NCI-H1092 treated with DMSO at 0.1 percent for 48 hours (cell line): Measurements from ENCODE around the gene PTGR2.
"Not testable (repeated sequence)": the region's sequence is repeated elsewhere in the genome, so short reads cannot be mapped to it uniquely, and the experiment has no call there.

Experiments
- DNase-seq: peaks from one replicate; lab custom pipeline; 2025; lab: John Stamatoyannopoulos, UW

Gene PTGR2

DNA sequence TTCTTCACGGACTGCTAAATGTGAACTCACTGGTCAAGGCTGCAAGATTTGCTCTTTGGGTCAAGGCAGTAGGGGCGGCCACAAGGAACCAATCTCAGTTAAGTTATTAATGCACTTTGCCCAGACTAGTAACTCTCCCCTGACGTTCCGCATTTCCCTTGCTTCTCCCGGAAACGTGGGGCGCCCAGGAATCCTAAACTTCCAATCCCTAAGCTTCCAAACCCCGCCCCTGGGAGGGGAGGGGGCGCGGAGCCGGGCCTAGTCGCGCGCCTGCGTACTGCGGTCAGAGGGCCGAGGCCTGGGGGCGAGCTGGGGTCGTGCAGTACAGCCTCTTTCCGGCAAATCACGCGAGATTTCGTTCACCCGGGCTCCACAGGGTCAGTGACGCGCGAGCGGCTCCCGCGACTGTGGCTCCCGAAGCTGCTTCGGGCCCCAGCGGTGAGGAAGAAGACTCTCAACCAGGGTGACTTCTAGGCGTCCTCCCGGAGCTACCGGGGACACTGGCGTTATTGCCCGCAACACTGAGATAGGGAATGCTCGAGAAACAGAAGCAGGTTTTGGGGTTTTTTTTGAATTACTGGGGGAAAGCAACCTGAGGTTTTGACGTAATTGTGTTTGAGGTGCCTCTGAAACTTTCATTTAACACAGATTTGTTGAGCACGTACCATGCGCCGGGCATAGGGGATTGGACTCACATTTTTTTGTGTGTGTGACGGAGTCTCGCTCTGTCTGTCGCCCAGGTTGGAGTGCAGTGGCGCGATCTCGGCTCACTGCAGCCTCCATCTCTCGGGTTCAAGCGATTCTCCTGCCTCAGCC, at the start of gene PTGR2:
Gene PTGR2, plus strand, starts transcription at position 265 of the 816 bp plus-strand sequence. CDS start 7,032 bp downstream, outside the sequence.
- peak; percentile 95 for DNase-seq

DNA sequence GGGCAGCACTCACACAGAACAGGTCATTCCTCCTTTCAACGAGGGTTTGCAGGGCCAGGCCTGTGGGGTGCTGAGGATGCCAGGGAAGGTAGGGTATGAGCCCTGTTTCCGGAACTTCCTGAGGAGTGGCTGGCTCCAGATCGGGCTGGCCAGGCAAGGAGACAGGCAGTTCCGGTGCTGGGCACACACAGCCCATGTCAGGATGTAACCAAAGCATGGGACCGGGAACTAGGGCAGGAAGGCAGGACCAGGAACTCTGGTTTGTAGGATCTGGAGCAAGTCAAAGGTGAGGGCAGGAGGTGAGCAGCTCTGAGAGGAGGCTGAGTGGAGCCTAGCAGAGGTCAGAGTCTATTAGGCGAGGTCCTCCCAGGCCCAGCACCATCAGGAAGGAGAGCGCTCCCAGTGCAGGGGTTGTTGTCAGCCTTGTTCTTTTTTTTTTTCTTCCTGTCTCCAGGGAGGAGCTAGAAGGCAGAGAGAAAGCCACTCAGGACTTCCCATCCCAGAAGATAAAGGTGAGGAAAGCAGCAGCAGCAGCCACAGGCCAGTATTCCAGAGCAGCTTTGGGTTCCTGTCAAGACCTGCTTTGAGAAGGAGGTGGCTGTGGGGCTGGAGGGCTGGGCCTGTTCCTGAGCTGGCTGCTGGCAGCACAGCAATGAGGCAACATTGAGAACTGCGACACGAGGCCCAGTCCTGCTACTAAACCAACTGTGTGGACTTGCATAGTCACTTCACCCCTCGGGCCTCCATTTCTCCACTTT, 49.0 kb upstream of the PTGR2 start:
- no peak for DNase-seq

DNA sequence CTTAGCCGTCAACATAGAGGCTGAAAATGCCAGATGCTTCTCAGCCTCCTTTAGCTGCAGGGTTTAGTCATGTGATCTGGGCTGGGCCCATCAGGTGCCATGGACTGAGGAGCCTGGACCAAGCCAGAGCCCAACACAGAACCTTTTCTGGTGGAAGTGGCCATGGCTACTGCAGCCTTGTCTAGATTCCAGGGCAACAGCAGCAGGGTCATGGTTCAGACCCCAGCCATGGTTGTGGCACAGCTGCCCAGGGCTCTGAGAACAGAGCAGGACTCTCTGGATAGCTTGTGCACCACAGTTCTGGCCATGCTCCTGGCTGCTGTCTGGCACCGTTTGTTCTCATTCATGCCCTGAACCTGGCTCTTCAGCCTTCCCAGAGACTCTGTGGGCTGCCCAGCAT, 47.0 kb upstream of the PTGR2 start:
- DNase-seq: no peak

DNA sequence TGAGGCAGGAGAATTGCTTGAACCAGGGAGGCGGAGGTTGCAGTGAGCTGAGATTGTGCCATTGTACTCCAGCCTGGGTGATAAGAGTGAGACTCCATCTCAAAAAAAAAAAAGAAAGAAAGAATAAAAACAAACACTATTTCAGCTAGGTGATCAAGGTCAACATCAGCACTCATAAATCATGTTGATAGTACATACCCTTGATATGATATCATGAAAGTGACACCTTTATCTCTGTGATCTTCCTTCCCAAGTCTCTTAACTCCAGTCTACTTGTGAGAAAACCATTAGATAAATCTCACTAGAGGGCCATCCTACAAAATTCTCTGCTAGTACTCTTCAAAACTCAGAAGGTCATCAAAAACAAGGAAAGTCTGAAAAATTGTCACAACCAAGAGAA, 44.2 kb upstream of the PTGR2 start:
- no peak for DNase-seq

DNA sequence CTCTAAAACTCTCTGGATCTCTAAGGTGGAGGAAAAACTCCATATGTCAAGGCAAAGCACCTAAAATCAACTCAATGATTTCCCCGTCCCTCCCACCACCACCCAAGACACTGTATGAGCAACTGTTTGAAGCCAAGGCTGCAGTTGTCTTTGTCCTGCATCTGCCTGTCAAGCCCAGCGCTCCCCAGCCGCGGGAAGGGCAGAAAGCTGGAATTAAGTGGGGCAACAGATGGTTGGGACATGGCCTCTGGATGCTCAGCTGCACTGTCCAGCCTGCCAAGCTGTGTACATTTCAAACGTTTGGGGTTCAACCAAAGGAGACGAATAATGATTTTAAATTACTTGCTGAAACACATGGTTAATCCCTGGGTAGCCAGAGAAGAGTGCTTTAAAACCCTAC, 42.2 kb upstream of the PTGR2 start:
- DNase-seq: no peak

DNA sequence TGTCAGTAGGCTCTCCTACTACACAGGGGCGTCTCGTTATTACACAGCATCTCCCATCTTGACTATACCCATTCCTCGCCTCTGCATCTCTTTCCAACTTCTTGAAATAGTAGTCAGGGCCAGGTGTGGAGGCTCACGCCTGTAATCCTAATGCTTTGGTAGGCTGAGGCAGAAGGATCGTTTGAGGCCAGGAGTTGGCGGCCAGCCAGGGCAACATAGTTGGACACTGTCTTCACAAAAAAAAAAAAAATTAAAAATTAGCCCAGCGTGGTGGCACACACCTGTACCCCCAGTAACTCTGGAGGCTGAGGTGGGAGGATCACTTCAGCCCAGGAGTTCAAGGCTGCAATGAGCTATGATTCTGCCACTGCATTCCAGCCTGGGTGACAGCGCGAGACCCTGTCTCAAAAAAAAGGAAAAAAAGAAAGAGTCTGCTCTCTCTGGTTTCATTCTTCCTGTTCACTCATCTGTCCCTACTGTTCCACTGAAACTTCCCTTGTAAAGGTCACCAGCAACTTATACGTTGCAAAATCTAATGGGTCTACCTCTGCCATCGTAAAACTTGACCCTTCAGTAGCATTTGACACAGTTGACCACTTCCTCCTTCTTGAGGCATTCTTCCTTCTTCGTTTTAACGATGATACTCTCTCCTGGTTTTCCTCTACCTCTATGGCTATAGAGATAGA, 41.0 kb upstream of the PTGR2 start:
- DNase-seq: no peak

DNA sequence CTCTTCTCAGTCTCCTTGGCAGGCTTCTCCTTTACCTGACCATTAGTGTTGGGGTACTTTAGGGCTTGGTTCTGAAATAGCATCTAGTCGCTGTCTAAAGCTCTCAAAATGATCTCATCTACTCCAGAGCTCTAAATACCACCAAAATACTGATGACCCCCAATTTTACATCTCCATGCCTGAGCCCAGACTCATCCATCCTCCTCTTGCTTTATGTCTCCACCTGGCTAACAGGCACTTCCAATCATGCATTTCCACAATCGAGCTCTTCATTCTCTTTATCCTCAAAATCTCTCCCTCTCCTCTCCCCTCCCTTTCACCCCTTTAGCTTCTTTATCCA, 40.5 kb upstream of the PTGR2 start:
- no peak for DNase-seq

DNA sequence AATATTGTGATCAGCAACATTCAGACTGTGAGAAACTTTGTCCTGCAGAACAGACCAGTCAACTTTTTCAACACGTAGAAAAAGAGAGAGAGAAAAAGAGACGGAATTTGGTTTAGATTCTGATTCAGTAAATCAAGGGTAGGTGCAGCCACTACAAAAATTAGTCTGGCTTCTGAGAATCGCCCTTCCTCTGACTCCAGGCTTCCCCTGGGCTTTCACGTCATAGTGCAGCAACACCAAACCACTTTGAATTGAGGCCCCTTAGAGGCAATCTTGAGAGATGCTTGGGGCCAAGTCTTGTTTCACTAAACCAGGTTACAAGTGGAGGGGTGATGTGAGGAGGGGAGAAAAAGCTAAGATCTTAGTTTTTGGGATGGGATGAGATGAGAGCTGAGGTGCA, 37.5 kb upstream of the PTGR2 start:
- DNase-seq: no peak

DNA sequence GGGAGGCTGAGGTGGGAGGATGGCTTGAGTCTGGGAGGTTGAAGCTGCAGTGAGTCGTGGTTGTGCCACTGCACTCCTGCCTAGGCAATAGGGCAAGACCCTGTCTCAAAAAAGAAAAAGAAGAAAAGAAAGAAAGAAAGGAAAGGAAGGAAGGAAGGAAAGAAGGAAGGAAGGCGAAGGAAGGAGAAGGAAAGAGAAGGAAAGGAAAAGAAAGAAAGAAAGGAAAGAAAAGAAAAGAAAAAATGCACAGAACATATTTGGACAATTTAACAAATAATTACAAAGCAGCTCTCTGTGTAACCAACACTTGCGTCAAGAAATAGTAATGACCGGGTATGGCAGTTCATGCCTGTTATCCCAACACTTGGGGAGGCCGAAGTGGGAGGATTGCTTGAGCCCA, 35.8 kb upstream of the PTGR2 start:
- no peak for DNase-seq

DNA sequence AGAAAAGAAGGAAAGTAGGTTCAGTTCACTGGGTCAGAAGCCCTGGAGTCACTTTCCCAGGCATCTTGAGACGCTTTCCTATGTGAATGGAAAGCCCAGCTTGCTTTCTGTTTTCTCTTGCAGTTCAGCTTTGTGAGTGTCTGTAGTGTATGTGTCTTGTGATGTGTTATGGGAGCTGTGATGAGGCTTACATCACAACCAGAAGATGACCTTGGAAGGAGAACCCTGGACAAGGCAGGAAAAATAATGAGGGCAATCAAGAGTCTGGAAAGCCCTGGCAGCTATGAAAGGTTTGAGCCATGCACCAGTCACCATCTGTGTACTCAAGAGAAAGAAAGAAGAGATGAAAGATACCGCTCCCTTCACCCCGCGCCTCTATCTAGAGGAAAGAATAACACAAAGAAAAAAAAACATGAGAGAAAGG, 35.2 kb upstream of the PTGR2 start:
- no peak for DNase-seq

DNA sequence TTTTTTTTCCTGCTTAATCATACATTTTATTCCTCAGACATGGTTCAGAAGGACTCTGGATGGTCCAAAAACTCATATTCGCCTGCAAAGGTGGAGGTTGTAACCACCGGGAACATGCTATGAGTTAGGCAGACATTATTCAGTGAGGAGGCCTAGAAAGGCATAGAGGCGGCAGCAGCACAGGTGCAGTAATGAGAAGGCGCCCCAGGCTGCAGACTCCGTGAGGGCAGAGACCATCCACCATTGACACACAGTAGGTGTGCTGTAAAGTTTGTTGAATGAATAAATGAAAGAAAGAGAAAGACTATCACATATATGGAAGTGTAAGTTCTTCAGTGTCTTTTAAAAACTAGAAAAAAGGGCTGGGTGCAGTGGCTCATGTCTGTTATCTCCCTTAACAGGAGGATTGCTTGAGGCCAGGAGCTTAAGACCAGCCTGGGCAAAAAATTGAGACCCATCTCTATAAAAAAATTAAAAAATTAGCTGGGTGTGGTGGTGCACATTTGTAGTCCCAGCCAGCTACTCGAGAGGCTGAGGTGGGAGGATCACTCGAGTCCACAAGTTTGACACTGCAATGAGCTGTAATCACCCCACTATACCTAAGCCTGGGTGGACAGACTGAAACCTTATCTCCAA, 34.5 kb upstream of the PTGR2 start:
- no peak for DNase-seq

DNA sequence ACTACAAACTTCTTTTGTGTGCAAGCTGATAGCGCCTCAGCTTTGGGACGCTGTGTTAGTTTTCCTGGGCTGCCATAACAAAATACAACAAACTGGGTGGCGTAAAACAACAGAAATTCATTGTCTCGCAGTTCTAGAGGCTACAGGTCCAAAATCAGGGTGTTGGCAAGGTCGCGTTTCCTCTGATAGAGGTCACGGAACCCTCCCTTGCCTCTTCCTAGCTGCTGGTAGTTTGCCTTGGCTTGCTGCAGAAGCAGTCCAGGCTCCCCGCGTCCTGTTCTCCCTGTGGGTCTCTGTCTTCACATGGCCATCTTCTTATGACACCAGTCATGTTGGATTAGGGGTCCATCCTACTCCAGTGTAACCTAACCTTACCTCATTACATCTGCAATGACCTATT, 32.8 kb upstream of the PTGR2 start:
- no peak for DNase-seq

DNA sequence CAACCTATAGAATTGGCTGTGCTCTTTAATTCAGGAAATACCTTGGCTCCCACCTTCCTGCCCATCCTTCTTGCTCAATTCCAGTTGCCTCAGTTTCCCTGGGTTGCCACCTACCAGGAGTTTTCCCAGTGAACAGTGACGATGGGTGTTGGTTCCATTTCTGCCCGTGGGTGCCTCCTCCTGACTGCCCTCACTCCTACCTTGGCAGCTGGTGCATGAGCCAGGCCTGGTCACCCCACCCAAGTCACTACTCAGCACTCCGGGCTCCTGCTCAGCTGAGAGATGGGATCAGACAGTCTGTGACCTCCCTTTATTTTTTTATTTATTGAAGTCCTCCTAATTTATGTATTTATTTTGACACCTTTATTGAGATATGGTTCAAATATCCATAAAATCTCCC, 31.0 kb upstream of the PTGR2 start:
- DNase-seq: no peak

DNA sequence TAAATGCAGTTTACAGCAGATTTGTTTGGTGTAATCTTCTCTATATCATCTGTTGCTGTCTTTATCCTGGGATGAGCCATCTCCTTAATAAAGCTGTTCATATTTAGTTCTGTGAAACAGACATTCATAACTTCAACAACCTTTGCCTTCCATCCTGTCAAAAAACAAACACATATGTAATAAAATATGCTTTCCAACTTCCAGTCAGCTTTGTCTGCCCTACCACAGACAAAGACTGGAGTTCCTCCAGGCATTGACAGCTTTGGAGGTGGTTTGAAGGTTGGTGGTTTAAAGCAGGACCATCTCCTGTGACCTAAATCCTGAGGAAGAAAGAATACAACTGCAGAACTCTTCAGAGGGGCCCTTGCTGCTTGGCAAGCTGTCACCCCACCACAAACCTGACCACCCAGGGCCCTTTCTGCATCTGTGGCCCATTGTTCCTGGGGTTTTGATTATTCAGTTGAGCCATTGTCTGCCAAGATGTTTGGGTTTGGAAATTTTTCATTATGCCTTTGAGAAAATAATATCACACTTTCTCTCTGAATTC, 28.2 kb upstream of the PTGR2 start:
- no peak for DNase-seq

DNA sequence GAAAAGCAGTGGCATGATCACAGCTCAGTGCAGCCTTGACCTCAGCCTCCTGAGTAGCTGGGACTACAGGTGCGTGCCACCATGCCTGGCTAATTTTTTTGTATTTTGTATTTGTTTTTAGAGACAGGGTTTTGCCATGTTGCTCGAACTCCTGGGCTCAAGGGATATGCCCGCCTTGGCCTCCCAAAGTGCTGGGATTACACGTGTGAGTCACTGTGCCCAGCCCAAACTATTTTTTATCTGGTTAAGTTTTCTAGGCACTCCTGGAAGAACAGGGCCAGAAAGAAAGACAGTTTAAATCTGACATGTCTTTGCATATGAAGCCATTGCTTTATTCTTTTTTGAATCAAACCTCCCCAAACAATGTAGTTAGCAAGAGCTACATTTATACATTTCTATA, 27.5 kb upstream of the PTGR2 start:
- DNase-seq: no peak

DNA sequence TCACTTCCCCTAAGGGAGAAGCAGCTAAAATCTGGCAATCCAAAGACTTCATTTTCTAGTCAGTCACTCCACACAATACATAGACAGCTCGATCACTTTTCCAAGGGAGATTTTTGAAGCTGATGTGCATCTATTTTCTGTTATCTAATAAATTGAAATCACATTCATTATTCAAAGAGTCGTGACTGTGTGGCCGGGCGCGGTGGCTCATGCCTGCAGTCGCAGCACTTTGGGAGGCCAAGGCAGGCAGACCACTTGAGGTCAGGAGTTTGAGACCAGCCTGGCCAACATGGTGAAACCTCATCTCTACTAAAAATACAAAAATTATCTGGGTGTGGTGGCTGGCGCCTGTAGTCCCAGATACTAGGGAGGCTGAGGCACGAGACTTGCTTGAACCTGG, 27.1 kb upstream of the PTGR2 start:
- DNase-seq: no peak

DNA sequence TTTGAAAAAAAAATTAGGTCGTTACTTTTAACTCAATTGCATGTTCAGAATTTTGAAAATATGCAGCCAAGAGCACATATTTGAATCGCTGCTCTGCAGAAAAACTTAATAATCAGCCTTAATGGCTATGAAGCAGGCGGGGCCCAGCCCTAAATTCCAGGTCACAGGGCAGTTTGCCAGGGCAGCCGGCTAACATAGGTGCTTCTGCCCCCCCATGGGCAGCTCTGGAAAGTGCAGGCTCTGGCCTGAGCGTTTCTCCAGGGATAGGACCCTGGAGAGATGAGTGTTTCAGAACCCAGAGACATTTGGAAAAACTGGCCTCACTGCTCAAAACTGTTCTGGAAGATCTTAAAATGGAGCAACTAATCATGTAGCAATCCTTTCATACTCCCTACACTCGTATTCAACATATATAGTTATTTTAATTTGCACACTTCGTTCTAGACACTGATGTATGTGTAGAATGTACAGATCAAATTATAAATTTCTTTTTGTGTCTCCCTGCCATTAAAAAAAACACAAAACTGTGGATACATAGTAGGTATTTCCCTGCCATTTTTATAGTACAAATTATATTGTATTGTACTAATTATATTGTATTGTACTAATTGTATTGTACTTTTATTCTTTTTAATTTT, 26.0 kb upstream of the PTGR2 start:
- DNase-seq: peak; percentile 72

DNA sequence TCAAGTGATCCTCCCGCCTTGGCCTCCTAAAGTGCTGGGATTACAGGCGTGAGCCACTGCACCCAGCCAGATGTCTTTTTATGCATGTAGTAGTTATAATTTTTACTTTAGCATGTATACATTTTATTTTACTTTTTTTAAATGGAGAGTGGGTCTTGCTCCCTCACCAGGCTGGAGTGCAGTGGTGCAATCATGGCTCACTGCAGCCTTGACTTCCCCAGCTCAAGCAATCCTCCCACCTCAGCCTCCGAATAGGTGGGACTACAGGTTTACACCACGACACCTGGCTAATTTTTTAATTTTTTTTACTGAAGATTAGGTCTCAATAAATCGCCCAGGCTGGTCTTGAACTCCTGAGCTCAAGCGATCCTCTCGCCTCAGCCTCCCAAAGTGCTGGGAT, 24.4 kb upstream of the PTGR2 start:
- not testable (repeated sequence) for DNase-seq

DNA sequence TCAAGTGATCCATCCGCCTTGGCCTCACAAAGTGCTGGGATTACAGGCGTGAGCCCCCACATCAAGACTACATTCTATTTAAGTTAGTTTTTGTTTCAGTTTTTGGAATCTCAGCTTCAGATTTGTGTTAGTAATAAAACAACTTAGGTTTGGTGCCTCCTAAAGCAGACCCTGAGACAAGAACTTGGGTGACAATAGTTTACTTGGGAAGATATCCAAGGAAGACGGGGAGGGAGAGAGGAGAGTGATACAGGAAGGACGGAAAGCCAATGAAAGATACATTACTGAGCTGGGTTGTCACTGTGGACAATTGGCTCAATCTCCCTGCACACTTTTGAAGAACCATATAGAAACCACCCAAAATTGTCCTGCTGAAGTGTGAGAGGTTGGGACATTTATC, 22.6 kb upstream of the PTGR2 start:
- no peak for DNase-seq

DNA sequence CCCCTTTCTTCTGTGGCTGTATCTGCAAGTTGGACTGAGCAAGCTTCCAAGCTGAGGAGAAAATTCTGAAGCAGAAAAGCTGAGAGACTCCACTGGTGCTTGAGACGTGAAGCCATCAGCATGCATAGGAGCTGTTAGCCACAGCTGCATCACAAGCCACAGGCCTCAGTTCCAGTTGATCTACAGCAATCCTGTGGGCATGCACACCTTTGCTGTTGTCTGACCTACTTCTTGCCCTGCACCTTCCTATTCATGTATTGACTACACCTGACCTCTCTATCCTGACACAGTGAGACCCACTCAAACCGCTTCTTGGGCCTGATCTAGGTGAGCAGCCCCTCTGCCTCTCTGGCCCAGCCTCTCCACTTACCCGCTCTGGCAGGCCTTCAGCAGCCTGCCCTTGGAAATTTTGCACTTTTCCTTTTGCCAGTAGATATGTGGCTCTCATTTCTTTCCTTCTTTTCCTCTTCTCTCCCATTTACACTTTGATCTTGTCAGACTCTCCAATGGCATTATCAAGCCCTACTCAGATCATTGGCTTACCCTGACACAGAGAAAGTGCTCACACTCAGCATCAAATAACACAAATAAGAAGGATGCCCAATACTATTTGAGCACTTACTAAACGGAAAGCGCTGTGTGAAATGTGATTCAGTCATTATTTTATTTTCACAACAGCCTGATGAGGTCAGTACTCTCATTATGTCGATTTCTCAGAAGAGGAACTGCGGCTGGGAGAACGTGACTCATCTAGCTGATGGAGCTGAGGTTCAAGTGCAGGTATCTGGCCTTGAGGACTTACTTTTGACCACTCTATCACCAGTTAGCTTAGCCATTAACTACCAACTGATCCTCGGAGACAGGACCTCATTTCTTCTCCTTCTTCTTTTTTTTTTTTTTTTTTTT, 21.9 kb upstream of the PTGR2 start:
- no peak for DNase-seq

DNA sequence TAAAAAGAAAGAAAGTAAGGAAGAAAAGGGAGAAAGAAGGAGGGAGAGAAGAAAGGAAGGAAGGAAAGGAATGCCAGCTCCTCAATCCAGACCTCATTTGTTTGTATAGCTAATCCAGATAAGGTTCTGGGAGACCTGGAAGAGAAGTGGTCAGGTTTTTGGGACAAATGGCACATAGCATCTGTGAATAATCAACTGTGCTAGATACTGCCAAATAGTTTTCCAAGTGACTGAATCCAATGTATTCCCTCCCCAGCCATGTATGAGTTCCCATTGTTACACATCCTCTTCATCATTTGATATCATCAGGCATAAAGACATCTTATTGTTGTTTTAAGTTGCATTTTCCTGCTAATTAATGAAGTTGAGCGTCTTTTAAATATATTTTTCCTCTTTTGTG, 18.6 kb upstream of the PTGR2 start:
- no peak for DNase-seq
